CD1c-positive myeloid dendritic cell (primary cell): Measurements from ENCODE around the gene CSTPP1.
"Not testable (repeated sequence)": the region's sequence is repeated elsewhere in the genome, so short reads cannot be mapped to it uniquely, and the experiment has no call there.

ENCODE experiments used
- DNase-seq: peaks from one replicate; pipeline ENCODE4 v3.0.0-alpha.2; 2016; ENCODE audit errors: extremely low spot score

Gene CSTPP1

GRCh38 chr11:47050284-47050683 lies 113.7 kb downstream of the CSTPP1 start:
- DNase-seq = no peak

- no peak for DNase-seq
These were observed 114.7 kb downstream of the CSTPP1 start for GRCh38 chr11:47051217-47051616.

GRCh38 chr11:47052165-47052564 lies 115.6 kb downstream of the CSTPP1 start:
- no peak for DNase-seq

GRCh38 chr11:47052576-47052975 lies 116.0 kb downstream of the CSTPP1 start:
- DNase-seq = no peak

- no peak for DNase-seq
These were observed 119.0 kb downstream of the CSTPP1 start for GRCh38 chr11:47055534-47055933.

- DNase-seq = no peak
These were observed 119.8 kb downstream of the CSTPP1 start for GRCh38 chr11:47056261-47056915.

GRCh38 chr11:47057365-47057764 lies 120.8 kb downstream of the CSTPP1 start:
- no peak for DNase-seq

- no peak for DNase-seq
These were observed 124.2 kb downstream of the CSTPP1 start for GRCh38 chr11:47060807-47061206.

- DNase-seq = no peak
These were observed 125.0 kb downstream of the CSTPP1 start for GRCh38 chr11:47061429-47062178.

- DNase-seq = no peak
These were observed 126.2 kb downstream of the CSTPP1 start for GRCh38 chr11:47062736-47063135.

GRCh38 chr11:47067401-47067800 lies 130.8 kb downstream of the CSTPP1 start:
- no peak for DNase-seq

- no peak for DNase-seq
These were observed 134.2 kb downstream of the CSTPP1 start for GRCh38 chr11:47070769-47071168.

GRCh38 chr11:47071341-47071740 lies 134.8 kb downstream of the CSTPP1 start:
- no peak for DNase-seq

- no peak for DNase-seq
These were observed 135.3 kb downstream of the CSTPP1 start for GRCh38 chr11:47071791-47072261.

GRCh38 chr11:47078751-47079521 lies 142.4 kb downstream of the CSTPP1 start:
- DNase-seq = no peak

- DNase-seq = not testable (repeated sequence)
These were observed 144.2 kb downstream of the CSTPP1 start for GRCh38 chr11:47080775-47081174.

- DNase-seq = no peak
These were observed 147.4 kb downstream of the CSTPP1 start for GRCh38 chr11:47083913-47084312.

- DNase-seq = peak; percentile 17
These were observed 151.2 kb downstream of the CSTPP1 start for GRCh38 chr11:47087801-47088200.

GRCh38 chr11:47093541-47093940 lies 157.0 kb downstream of the CSTPP1 start:
- no peak for DNase-seq

GRCh38 chr11:47096871-47097270 lies 160.3 kb downstream of the CSTPP1 start:
- DNase-seq = not testable (repeated sequence)

- DNase-seq = not testable (repeated sequence)
These were observed 161.7 kb downstream of the CSTPP1 start for GRCh38 chr11:47098223-47098622.

- no peak for DNase-seq
These were observed 162.8 kb downstream of the CSTPP1 start for GRCh38 chr11:47099214-47099917.
